ENCODE results near the gene S100A10.

S100A10 gene

DNA sequence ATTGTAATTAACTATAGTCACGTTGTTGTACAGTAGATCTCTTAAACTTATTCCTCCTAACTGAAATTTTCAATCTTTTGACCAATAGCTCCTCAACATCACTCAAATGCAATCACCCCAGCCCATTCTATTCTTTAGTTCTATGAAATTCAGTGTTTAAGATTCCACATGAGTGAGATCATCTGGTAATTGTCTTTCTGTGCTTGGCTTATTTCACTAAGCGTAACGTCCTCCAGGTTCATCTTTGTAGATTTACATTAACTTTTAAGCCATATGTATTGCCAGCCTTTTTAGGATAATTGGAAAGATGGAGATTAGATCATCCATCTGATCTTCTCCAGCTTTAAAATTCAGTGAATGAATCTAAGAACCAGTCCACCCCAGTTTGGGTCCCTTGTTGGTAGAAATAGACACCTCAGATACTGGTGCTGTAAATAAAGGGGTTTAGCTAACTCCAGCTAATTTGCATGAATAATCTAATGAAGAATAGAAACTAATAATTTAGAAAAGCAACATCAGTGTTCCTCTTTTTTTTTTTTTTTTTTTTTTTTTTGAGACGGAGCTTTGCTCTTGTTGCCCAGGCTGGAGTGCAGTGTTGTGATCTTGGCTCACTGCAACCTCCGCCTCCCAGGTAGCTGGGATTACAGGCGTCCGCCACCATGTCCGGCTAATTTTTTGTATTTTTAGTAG lies 7.0 kb downstream of the S100A10 start:
- DNase-seq (ENCODE audit: low read depth): no peak

DNA sequence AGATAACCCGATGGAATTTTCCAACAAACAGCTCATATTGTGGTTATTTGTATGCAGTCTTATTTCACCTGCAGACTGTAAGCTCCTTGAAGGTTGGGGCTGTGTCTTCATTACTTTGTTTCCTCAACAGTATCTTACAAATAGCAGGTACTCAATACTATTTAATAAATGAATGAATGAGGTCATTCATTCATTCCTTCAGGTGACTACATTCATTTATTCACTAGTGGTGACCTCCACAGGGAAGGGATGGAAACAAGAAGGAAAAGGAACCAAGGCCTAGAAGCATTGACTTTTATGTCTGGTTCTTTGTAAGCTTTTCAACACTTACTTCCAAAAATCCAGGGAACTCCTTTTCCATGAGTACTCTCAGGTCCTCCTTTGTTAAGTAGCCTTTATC lies 7.9 kb downstream of the S100A10 start:
- DNase-seq (ENCODE audit: low read depth): no peak

DNA sequence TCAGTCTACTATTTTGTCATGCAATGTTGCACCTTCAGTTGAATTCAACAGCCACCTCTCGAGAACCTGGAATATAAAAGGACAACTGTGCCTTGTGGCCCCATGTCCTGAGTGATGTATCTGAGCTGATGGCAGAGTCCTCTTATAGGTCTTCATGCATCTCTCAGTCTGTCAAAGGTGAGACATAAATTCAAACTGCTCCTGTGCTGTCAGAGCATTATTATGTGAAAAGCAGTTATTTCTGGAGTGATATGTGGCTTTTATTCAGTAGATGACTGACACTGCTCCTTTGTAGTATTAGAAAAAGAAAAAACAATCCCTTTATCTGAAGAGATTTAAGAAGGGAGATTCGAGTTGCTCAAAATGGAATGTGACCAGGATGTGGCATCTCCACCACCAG lies 8.4 kb downstream of the S100A10 start:
- DNase-seq (ENCODE audit: low read depth): no peak

DNA sequence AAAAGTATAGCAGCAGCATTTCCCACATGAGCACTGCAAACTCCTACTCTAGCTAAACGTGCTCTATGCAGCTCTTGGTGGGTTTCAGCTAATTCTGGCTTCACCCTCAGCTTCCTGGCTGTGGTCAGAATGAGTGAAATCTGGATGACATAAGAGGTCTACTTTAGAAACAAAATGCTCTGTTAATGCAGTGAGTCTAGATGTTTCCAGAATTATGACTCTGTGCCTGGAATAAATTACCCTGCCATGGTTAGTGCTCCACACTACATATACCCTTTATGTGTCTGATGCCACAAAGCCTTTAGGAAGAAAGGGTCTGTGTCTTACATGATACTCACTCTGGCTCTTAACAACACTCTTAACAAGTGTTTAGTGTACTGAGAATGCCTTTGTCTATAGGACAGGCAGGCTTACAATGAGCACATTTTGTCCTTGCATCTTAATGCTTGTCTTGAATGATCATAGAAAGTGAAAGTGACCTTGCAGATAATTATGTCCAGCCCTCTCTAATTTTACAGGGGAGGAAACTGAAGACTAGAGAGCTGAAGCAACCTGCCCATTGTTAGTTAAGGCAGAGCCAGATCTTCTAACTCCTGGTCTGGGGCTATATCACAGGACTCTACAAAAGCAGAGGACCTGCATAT lies 9.2 kb downstream of the S100A10 start:
- DNase-seq (ENCODE audit: low read depth): no peak

DNA sequence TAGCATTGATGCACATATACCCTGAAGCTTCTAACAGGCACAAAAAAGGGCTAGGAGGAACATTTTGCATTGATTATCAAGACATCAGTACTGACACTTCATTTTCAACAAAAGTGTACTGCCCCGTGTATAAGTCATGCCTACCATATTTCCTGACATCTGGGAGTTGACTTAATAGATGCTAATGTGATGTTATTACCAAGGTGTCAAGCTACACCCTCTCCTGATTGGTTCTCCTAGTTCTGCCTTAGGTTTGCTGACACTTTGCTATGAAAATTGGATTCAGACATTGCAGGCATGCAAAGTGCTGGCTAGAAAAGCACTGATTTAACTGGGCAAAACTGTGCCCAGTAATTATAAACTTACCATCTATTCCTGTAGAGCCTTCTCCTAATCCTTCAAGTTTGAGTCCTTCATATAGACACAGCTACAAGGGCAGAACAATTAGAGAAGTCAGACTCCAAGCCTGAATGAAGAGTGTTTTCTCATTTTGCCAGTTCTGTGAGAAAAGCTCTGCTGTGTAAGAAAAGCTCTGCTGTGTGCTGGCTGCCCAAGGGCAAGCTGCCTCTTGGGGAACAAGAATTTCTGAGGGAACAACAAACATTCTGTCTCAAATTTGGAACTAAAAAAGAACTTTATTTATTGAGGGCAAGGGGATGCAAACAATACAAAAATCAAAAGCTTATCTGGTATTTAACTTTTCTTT lies 11.2 kb downstream of the S100A10 start:
- DNase-seq (ENCODE audit: low read depth): no peak

DNA sequence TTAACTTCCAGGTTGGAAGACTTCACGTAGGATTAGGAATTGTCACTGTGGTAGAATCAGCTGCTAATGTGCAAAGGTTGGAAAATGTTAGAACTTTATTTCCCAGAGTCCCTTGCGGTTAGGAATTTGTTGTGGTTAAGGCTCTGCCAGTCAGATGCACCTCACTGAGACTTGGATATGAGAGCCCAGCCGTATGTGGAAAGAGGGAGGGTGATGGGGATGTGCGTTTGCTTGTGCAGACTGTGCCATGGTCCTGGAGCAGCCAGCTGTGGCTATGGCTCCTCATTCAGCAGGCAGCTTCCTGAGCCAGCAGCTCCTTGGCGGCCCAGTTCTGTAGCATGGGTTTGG lies 12.5 kb downstream of the S100A10 start:
- no peak for DNase-seq (ENCODE audit: low read depth)

DNA sequence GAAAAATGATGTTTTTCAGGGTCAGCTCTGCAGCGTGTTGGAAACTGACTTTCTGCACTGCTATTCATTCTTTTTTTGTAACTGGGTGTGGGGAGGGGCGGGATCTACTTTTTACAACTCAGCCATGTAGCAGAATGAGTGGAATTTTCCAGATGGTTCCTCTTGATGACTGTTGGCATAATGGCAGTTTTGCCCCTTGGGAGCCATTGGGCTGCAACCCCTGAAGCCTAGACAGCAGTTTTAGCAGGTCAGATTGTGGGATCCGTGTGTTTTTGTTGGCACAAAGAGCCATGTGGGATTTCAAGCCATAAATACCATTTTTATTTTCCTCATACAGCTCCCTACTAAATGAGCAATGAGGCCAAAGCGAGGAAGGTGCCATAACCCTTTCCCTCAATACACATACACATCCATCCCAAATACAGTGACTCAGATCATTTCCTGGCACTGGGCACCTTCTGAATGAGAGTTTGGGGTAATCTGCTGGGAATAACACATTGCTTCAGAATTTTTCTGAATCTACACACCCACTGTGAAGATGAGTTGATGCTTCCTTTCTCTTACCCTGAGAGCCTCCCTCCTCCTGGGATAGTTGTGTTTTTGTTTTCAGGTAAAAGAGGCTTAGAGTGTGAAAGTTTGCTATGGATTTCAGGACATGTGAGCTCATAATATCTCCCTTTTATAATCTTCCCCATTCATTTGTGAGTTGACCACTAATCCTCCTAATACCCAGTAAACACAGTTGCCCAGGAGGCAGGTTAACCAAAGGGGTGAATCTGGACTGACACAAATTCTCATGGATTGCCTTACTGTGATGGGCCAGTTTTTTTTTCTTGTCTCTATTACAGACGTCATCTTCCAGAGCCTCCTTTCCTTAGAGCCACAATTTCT lies 13.1 kb downstream of the S100A10 start:
- peak; percentile 86 for DNase-seq (ENCODE audit: low read depth)

DNA sequence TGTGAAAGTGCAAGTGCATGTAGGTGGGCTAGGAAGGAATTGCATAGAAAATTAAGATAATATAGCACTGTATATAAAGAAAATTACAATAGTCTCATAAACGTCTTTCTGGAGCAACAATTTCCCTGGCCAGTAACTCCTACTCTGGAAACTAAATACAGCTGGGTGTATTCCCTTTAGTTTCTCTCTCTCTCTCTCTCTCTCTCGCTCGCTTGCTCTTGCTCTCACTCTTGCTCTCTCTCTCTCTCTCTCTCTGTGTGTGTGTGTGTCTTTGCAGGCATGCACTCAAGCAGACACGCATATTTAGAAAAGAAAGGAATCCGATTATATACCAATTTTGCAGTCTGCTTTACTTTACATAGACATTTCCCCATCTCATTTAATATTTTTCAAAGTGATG lies 14.7 kb downstream of the S100A10 start:
- no peak for DNase-seq (ENCODE audit: low read depth)

DNA sequence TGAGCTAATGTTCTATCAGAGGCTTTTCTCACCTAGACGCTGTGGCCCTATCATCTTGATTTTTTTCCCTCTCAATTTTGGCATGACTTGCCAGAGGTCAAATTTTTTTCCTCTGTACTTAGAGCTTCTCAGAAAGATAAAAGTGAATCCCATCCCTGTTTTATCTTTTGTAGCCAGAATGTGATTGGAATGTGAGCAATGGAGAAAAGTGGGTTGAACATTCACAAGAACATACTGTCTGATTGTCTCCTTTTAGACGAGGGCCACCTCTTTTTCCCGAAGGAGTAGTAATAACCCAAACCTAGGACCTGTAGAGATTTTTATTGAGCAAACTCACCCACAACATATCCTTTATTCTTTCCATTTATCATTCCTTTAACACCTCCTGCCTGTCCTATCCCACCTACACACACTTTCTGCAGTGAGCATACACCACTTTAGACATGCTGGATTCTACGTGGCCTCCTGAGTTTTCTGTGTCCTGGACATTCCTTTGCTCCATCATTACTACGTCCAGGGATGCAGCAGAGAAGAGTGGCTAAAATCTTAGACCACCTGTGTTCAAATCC lies 15.9 kb downstream of the S100A10 start:
- no peak for DNase-seq (ENCODE audit: low read depth)

DNA sequence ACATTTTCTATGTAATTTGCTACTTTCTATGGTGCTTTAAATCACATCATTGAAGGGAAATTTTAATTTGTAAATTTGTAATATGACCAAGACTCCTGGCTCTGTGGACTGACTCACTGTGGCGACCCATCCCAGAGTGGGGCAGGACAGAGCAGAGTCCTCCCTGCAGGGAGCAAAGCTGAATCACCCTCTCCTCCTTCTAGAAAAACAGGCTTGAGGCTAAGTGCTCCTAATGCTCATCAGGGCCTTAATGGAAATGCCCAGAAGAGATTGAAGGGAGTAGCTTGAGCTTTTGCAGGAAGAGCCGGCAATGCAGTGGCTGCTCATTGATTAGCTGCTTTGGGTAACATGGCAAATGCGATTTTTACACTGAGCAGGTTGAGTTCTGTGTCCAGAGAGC lies 16.8 kb downstream of the S100A10 start:
- no peak for DNase-seq (ENCODE audit: low read depth)

DNA sequence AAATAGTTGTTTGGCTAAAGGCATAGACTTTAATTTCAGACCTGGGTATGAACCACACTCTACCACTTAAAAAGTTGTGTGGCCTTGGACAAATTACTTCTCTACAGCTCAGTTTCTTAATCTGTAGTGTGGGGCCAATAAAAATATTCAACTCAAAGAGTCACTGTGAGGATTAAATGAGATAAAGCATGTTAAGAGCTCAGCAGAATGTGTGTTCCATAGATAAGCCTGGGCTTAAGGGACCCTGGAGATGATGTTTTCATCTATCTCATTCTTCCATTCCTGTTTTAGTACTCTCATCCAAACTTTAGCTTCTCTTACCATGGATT lies 17.7 kb downstream of the S100A10 start:
- no peak for DNase-seq (ENCODE audit: low read depth)

DNA sequence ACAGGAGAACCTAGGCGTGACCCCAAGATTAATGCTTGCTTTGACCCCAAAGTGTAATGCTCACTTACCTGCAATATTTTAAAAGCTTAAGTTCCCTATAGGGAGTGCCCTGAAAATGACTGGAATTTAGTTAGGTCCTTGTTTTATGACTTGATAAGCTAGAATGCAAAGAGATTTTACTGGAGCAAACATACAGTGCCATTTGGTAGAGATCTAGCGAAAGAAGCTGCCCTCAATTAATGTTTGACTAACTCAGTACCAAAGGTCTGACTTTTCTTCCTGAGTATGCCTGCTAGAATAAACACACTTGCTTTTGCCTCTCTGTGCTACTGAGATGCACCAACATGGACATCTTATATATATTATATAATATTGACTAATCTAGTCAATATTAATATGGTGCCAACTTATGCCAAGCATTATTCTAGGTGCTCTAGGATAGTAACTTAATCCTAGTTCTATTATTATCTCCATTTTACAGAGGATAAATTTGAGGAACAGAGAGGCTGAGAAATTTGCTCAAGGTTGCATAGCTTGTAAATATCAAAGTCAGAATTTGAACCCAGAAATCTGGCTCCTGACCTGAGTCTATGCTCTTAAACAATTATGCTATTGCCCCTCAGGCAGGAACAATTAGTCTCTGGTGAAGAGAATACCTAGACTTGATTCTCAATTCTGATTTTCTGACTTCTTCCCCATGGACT lies 18.2 kb downstream of the S100A10 start:
- DNase-seq (ENCODE audit: low read depth): no peak

DNA sequence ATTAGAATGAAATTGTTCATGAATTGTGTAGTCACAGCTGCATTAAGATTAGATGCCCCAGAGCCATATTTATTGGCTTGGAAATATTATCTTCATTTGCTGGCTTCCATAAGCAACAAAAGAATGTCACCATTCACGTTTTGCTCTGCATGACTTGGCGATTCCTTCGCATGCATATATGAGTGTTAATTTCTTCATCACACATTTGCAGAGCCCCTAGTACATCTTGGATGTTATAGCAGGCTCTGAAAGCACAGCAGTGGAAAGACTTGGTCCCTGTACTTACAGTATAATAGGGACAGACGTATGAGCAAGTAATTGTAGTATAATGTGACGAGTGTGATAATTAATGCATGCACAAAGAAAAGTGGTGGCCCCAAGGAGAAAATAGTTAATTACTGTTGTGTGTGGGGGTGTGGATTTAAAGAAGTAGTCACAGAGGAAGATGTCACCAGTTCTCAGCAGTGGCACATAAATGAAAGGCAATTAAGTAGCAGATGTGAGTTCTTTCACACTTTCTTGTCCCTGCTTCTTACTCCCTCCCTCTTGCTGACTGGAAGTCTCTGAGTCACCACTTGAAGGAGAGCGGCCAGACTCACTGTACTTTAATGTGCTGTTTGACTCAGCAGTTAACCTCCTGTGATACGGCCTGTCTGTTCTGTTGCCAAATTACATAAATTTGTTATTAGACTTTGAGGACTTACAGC lies 21.0 kb downstream of the S100A10 start:
- no peak for DNase-seq (ENCODE audit: low read depth)

DNA sequence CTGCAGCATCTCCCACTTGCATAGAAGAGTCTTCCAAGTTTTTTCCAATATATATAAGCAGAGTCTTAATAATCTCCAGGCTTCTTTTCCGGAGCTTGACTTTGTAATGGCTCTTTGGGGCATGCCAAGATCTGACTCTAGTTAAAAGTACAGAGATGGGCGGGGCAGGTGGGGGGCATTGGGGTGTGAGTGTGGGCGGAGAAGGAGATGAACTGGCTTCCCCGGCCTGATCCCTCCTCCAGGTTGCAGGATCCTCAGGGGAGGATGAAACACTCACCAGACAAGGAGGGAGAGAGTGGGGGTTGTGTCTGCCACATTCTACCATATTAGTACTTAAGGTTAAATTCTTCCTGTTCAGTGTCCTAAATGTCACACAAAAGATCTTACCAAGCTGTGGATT lies 23.0 kb downstream of the S100A10 start:
- DNase-seq (ENCODE audit: low read depth): no peak

DNA sequence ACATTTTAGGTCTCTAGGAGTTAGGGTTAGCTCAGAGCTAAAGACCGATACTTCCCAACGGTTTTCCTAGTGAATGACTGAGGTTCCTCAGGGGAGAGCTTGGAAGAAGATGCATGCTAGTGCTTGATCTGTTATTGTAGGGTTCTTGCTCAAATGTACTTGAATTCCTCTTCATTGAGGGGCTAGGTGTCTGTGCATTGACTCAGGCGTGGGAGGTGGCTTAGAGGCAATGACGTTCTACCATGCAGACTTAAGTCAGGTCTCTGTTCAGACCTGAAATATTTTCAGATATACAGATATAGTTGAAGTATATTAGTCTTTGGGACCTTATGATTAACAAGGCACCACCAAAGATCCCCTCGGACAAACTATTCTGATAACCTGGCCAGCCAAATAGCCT lies 23.5 kb downstream of the S100A10 start:
- no peak for DNase-seq (ENCODE audit: low read depth)

DNA sequence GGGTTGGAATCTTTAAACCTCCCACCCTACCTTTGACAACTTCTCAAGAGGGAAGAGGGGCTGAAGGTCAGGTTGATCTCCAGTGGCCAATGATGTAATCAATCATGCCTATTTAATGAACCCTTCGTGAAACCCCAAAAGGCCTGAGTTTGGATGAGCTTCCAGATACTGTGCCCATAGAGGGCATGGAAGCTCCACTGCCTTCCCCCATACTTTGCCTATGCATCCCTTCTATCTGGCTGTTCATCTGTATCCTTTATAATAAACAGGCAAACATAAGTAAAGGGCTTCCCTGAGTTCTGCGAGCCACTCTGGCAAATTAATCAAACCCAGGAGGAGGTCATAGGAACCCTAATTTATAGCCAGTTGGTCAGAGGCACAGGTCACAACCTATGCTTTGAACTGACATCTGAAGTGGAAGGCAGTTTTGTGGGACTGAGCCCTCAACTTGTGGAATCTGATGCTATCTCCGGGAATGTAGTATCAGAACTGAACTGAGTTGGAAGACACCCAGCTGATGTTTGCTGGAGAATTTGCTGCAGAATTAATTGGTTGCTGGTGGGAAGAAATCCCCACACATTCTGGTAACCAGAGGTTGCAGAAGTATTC lies 24.8 kb downstream of the S100A10 start:
- no peak for DNase-seq (ENCODE audit: low read depth)

DNA sequence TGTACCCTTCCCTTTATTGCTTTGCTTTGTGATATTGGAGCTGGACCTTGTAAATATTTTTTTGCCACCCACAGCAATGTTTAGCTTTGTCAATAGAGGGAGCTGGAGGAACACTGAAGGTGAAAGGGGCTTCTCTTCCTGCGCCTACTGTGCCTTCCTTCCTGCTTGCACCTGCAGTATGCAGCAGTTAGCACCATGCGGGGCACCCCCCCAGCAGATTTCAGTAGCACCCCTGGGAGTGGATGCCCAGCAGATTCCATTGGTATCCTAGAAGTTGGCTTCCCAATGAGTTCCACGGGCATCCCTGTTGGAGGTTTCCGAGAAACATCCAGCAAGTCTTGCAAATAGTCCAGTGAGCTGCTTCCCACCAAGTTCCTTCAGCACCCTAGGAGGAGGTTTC lies 25.6 kb downstream of the S100A10 start:
- DNase-seq (ENCODE audit: low read depth): no peak

DNA sequence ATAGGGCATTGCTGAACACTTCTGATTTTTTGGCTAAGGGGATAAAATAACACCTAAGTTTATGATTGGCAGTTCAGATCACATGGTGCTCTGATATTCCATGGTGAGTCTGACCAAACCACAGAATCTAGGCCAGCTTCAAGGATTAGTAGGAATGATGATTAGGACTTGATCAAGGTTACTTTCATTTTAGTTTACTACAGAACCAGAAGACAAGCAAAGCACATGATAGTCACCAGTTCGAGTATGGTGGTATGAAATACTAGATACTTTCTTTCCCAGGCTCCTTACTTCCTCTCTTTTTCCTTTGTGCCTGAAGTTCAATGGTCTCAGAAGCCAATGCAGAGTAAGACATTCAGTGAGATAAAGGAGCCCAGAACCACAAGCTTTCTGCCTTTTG lies 26.6 kb downstream of the S100A10 start:
- DNase-seq (ENCODE audit: low read depth): no peak

DNA sequence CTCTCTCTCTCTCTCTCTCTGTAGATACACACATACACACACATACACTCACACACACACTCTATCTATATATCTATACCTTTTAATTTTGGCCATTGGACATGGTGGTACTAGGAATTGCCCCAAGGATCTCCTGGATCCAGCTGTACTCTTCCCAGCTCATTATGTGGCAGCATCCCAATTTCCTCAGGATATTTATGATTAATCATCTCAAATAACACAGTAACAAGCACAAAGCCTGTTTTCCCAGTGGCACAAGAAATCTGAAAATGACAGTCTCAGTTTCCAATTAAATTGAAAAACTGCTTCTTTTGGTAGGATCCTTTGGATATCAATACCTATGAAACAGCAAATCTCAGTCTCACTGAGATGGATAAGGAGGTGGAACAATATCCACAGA lies 27.6 kb downstream of the S100A10 start:
- no peak for DNase-seq (ENCODE audit: low read depth)

DNA sequence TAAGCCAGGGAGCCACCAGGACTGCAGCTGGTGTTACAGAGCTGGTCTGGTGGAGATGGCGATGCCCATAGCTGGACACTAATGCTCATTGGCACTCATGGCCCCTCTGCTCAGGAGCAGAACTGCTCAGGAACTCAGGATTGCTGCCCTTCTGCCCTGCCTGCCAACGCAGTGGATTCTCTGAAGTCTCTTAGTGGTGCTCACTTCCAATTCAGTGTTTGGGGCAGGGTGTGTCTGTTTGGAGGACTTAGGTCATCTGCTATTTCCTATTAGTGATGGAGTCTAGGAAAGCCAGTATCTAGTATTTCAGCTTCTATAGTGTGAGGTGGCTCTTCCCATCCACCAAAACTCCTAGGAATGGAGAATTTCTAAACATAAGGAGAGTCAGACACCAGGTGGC lies 29.1 kb downstream of the S100A10 start:
- DNase-seq (ENCODE audit: low read depth): no peak

DNA sequence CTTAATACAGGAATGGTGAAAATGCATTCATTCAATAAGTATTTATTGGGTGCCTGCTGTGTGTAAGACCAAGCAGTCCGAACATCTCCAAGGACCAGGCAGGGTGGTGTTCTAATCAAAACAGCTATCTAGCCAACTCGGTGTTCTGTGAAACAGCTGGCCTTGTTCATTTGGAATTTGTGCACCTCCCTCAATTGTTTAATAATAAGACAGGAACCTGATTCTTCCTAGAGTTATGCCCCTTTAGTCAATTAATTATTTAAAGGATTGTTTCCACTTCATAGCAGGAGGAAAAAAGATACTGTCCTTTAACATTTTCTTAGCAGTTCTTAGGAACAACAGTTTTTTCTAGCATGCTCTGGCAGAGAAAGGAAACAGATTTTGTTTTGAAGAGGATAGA lies 30.4 kb downstream of the S100A10 start:
- DNase-seq (ENCODE audit: low read depth): no peak

All from HS-5 (cell line).